H1 (cell line): ENCODE measurements around the gene SPTBN5.

Experiments used
- BRCA1 ChIP-seq: IDR thresholded peaks from 2 replicates; pipeline ENCODE4 v1.6.1; 2012; ENCODE audit warnings: low read depth, low read length, improper control_type of control experiment
- CEBPB ChIP-seq: IDR thresholded peaks from 2 replicates; pipeline ENCODE4 v1.6.1; 2012; ENCODE audit warnings: low read depth, low read length
- CTCF ChIP-seq, 3 experiments: IDR thresholded peaks; 1 replicate in 2 of 3; 2 replicates in 1 of 3; pipeline versions ENCODE4 v1.5.1 to v1.6.1; 2011; ENCODE audit warnings: low read length in 3 of 3, mild to moderate bottlenecking in 3 of 3, inconsistent platforms in 2 of 3, low read depth in 1 of 3, moderate library complexity in 1 of 3; ENCODE audit not compliant: insufficient read depth in 1 of 3; ENCODE audit errors: control extremely low read depth in 1 of 3
- HDAC2 ChIP-seq, 2 experiments: fragments of 300-600 bp in 1 of 2; sonication (generic) in 1 of 2; IDR thresholded peaks; 2 replicates each; pipeline ENCODE4 v1.6.1; 2011 to 2012; ENCODE audit warnings: low read depth in 2 of 2, low read length in 2 of 2, mild to moderate bottlenecking in 2 of 2, moderate library complexity in 2 of 2, borderline replicate concordance in 1 of 2, inconsistent platforms in 1 of 2
- KDM1A ChIP-seq: fragments of 200-600, 300-600 bp; sonication (generic); IDR thresholded peaks from 2 replicates; pipeline ENCODE4 v1.7.1; 2016; ENCODE audit warnings: mild to moderate bottlenecking, low read length, borderline replicate concordance
- SIRT6 ChIP-seq: IDR thresholded peaks from one replicate; pipeline ENCODE4 v1.7.1; 2012; ENCODE audit warnings: low read length, inconsistent platforms

GRCh38 chr15:41816788-41817187 lies 77.1 kb downstream of the SPTBN5 start:
- no peak for TF ChIP-seq CEBPB
- no peak for TF ChIP-seq BRCA1
- no peak for TF ChIP-seq KDM1A
- TF ChIP-seq CTCF (IDR thresholded peaks at IDR 0.05; ENCODE audit: control extremely low read depth in 1 of 3, insufficient read depth in 1 of 3, low read depth in 1 of 3, low read length in 3 of 3), result no peak
- no peak for TF ChIP-seq SIRT6
- TF ChIP-seq HDAC2 (IDR thresholded peaks at IDR 0.05; ENCODE audit: borderline replicate concordance in 1 of 2, low read depth in 2 of 2, low read length in 2 of 2), result no peak
